Measurements from ENCODE around the gene TBC1D8.

Gene TBC1D8

DNA sequence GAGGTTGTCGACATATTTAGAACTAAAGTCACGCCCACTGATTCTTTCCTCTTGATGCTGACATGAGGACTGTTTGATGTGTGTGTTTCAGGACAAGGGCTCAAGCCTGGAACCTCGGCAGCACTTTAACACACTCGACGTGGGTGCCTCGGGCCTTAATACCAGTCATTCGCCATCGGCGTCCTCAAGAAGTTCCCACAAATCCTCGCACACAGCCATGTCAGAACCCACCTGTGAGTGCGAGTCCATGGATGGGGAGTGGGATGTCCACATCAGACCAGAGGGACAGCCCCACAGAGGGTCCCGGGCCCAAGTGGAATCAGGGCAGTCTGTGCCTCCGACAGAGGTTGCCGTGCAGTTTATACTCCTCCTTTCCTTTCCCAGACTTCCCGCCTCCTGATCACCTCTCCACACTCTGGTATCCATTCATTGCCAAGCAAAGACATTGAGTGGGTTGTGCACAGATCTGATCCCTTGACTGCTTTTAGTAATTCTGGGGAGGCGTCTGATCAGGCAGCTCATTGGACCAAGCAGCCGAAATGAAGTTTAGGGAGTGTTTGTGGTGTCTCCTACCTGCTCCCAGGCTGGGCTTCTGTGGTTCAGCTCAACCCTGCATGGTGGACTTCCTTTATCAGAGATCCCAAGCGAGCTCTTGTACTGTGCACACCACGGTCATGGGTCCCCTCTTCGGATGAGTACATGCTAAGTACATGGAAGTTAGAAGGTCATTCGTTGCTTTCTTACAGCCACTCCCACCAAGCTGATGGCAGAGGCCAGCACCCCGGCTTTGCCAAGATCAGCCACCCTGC is 176.3 kb downstream of the TBC1D8 start:
- no peak for DNase-seq

- DNase-seq, result no peak
Measured at GRCh38 chr2:100972452-100972851, 178.7 kb downstream of the TBC1D8 start.

DNA sequence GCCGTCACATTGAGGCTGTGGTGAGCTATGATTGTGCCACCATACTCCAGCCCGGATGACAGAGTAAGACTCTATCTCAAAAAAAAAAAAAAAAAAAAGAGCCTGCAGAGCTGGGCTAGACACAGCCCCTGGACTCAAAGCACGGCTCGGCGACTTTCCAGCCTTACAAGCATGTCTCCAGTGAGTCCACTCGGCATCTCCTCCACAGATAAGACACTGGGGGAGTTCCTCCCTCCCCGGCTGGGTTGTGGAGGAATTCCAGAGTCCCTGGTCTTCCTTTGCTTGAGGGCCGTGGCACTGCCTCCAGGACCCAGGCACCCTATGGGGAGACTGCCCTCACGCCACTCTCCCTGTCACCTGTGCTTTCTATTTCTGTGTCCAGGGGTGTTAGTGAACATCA is 180.0 kb downstream of the TBC1D8 start:
- DNase-seq, result no peak

DNA sequence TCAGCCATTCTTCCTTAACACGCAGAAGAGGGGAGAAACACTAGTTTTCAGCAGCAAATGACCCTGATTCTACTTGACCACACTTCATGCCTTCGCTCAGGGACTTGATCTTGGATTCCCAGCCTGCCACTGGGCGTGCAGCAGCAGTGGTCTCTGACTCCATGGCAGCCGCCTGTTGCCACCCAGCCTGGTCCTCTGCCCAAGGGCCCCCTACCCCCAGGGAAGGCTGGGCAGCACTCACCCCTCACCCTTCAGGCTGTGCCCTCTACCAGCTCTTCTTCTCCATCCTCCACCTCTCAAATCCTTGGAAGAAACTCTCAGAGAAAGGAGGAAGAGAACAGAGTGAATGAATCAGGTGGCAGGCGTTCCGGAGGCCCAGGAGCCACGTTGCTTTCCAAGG is 181.2 kb downstream of the TBC1D8 start:
- DNase-seq, result no peak

DNA sequence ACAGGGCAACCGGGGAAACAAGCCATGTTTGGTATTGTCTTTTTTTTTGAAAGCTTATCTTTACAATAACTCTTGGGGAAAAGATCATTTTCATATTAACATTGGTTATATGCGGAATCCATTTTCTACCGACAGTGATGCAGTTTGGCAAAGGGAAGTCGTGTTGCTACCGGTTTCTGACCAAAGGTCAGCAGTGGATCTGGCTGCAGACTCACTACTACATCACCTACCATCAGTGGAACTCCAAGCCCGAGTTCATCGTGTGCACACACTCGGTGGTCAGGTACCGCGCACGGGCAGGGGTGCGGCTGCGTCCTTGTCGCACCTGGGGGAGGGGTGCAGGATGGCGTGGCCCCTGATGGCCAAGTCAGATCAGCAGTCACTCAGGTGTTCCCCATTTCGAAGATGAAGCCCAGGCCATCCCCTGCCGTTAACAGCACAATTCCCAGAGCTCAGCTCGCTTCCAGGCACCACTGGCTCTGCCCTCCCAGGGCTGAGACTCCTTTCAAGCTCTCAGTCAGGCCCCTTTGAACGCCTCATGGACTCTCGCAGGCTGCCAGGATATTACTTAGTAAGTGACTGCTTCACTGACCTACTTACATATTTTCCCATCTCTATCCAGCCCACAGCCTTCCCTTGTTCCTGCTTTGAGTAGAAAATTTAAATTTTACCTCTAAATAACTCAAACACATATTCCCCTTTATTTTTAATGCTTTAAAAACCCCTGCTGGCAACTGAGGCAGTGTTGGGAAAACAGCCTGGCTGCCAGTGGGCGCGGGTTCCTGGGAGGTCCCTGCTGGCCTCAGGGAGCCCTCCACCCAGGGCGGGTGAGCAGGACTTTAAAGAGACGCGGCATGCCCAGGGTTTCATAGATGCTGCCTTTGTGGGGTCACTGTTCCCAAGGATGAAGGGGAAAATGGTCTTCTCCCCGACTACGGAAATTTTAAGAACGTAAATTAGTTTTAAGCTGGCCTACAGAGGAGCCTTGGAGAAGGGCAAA is 182.7 kb downstream of the TBC1D8 start:
- DNase-seq, result no peak

DNA sequence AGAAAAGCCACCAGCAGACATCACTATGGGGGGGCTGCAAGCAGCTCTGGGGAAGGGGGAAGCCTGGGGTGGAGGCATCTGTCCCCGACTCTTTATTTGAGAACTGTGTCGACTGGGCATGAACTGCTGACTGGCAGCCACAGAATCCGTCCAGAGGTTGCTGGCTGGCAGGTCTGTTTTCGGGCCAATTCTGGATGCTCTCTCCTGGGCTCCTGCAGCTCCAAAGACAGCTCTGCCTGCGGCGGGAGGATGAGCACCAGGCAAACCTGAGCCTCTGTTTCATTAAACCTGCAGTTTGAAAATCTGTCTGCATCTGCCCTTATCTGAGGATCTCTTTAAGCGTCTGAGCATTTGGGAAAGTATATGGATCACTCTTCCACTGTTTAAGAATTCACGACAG is 183.5 kb downstream of the TBC1D8 start:
- DNase-seq, result no peak

GRCh38 chr2:100965596-100965995 is 185.6 kb downstream of the TBC1D8 start:
- DNase-seq, result no peak

DNA sequence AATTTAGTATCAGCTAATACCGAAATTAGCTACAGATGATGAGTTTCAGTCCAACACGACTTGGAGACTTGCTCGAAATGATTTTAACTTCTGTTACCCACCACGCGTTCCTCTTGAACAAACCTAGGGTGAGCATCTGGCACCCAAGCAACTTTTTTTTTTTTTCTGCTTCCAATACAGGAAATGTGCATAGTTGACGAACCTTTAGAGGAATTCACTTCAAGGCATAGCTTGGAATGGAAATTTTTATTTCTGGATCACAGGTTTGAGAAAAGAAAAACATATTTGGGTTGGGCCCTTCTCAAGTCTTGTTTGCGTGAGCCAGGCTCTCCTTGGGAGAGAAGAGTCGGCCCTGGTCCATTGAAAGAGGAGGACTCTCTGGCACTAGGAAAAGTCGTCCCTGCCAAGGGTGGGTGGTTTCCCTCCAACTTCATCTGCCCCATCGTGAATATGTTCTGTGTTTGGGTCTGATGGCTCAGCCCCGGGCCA is 186.5 kb downstream of the TBC1D8 start:
- no peak for DNase-seq

DNA sequence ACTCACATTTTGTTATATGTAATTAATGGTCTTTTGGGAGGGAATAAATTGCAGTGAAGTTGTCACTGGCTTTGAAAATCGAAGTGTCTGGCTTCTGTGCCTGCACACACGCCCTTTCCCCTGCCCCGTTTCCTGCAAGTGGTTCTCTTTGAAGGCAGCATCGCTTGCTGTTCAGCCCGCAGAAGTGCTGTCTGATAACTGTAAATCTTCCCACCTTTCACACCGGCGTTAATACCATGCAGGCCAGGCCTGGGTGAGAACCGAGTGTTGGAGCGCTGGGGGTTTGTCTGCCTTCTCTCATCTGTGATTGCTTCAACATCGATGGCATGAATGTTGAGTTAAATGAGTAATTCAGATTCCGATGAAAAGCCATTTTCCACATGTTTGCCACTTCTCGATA is 187.0 kb downstream of the TBC1D8 start:
- DNase-seq, result no peak

DNA sequence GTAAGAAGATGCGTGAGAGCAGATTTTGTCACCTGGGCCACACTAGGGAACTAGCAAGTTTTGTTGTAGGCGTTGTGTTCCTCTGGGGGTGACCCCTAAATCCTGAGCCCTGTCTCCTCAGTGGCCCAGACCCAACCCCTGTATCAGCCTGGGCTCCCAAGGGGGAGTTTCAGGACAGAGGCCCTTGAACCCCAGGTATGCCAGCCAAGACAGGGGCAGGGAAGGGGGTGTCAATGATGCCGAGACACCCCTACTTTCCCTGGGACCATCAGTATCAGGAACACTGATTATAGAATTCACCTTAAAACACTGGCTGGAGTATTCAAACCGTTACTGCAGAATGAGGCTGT is 188.2 kb downstream of the TBC1D8 start:
- no peak for DNase-seq

DNA sequence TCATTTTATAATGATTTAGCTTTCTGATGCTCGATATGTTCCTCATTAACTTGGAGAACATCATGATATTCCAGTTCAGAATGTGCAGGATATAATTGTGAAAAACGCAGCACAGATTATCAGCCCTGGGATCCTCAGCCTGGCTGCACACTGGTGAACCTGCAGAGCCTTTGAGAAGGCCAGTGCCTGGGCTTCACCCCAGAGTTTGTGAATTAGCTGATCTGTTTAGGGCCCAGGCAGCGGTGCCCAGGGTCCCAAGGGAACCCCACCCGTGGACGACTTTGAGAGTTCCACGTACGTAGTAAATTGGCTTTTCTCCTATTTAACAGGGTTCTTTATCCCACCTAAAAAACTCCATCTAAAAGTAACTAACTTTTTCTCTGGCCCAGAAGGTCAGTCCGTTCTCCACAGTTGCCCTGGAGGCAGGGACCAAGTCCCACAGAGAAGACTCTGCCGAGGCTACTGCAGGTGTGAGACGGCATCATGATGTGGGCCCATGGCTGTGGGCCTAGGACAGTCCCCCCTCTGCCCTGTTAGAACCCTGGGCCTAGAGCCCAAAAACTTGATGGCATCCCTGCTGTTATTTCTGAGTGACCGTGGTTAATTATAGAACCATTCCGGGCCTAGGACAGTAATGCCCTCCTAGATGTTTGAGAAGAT is 188.7 kb downstream of the TBC1D8 start:
- DNase-seq, result no peak

GRCh38 chr2:100960688-100961087 is 190.5 kb downstream of the TBC1D8 start:
- DNase-seq, result no peak

GRCh38 chr2:100959225-100959880 is 191.8 kb downstream of the TBC1D8 start:
- no peak for DNase-seq

DNA sequence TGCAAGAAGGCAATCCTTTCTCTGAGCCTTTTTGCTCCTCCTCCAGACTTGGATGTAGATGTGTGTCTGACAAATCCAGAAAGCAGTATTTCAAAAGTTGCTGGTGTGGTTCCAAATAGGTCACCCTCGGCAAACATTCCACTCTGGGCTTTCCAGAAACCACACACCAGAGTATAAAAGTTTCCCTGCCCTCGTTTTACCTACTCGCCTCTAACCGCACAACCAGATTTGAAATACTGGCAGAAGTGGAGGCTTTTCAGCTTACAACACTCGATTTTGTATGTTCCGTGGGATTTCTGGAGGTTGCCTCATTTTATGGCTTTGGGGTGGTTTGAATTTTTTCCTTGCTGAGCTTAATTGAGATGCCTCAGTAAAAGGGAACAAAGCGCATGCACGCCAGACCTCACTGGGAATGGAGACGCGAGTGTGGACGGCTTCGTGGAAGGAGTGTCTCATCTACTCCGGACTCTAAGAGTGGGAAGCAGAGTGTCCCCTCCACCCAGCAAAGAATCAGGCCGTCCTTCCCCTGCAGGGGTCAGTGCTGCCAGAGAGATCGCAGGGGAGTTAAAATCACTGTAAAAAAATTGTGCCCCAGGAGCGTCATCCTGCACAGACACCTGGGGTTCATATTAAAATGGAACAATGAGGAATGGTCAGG is 193.1 kb downstream of the TBC1D8 start:
- DNase-seq, result no peak

Measured in OCI-M1 (cell line).